ENCODE data around the gene LTB4R2.
A peak's percentile ranks its signal among the peaks of the same experiment; 100 is the strongest.

GRCh38 chr14:24299255-24300191 lies 10.4 kb upstream of the LTB4R2 start, which contains the start of the genes DHRS1 and NOP9:
- TF ChIP-seq CTCF (IDR thresholded peaks at IDR 0.05), result no peak
- peak in 1 of 2 donors; percentile 32 for TF ChIP-seq POLR2A (IDR thresholded peaks at IDR 0.05)

Data from lower leg skin (tissue), 3 donors.